Medulla oblongata (tissue), 1 donor: Measurements from ENCODE around the gene CC2D1A.
A peak's percentile ranks its signal among the peaks of the same experiment; 100 is the strongest.
"Not testable (repeated sequence)": the region's sequence is repeated elsewhere in the genome, so short reads cannot be mapped to it uniquely, and the experiment has no call there.

Experiments
- DNase-seq: peaks from one replicate; pipeline ENCODE4 v3.0.0-alpha.2; 2015; ENCODE audit errors: extremely low spot score

The CC2D1A gene

DNA sequence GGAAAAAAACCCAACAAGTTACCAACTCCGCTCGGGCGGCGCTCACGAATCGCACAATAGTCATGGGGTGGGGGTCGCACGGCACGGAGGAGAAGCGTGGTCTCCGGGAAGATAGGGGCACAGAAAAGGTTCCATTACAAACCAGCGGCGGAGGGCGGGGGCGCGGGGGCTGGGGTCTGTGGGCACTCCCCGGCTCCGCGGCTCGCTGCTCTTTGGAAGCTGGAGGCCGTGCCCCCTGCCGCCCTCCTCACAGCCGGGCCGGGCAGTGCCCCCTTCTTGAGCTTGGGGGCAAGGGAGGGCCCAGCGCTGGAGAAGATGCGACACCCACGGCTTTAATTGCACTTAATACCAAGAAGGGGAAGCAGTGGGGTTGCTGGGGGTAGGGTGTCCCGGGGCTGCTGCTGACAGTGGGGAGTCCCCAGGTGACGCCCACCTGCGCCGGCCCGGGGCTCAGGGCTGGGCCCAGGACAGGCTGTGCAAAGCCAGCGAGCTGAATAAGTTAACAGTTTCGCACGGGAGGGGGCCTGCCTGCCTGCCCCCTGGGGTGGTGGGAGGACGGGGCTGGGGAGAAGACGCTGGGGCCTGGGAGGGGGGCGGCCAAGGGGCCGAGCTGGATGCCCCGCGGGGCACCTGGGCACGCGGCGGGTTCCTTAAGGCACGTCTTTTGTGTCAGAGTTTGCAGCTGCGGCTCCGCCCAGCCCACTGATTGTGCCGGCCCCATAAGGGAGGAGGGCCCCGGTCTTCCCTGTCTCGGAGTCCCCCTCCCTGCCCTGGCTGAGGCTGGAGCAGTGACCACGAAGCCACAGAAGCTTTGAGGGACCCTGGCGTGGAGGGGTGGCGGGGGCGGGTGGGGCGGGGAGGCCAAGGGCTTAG lies 56.1 kb downstream of the CC2D1A start:
- DNase-seq, result no peak

DNA sequence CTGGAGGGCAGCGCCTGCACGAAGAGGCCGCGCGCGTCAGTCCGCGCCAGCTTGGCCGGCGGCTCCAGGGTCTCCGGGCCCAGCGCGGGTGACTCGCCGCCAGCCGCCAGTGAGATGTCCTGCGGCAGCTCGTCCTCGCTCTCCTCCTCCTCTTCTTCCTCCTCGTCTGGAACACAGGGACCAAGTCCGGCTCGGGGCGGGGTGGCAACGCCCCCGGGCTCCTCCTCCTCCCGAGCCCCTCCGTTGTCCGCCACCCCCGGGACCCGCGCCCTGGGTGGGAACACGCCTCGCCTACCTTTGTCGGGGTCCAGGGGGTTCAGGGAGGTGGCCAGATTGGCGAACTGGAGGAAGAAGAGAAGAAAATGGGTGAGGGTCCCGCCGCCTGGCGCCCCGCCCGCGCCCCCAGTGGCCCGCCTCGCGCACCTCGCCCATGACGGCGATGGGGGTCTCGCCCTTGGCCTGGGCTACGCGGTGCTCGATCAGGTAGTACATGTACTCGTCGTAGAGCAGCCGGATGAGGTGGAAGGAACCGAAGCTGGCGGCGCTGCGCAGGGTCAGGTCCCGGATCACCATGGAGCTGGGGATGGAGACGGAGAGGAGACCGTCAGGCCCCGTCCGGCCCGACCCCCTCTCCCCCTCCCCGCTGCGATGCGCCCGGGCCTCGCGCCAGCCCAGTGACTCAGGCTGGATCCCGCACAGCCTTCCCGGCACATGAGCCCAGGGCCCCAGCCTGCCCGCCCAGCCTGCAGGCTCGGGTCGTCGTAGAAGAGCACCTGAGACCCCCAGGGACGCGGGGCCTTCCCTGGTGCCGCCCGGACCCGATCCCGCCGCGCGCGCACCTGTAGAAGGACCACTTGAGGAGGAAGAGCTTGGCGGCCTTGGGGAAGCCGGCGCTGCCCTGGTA lies 57.0 kb downstream of the CC2D1A start:
- DNase-seq, result no peak

DNA sequence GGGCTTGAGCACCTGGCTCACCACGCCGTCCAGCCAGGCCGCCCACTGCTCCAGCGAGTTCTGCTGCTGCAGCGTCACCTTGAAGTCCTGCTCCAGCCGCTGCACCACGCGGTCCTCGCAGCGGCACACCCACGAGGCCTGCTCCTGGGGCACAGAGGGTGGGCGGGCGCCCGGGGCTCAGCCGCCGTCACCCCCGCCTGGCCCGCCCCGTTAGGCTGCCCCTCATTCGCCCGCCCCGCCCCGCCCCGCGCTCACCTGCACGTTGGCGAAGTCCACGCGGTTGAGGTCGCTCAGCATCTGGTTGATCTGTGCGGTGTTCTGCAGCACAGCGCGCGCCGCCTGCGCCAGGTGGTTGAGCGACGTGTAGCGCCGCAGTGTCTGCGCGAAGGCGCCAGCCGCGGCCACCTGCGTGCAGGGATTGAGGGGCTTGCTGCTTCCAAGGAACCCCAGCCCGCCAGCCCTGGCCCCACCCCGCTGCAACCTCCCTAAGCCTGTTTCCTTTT lies 57.7 kb downstream of the CC2D1A start:
- DNase-seq, result no peak

DNA sequence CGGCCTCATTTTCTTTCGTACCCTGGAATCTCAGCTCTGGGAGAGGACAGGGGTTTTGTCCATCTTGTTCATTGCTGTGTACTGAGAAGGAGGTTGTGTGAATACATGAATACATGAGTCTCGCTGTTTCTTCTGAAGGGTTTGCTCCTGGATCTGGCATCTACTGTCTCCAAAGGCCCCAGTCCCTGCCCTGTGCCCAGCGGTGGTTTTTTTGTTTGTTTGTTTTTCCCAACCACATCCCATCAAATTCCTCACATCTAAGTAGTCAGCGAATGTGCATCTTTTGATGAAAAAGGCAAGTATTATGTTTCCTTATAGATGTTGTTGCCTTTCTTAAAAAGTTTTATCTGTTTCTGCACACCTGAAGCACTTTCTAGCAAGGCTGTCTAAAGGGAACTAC lies 58.8 kb downstream of the CC2D1A start:
- no peak for DNase-seq

DNA sequence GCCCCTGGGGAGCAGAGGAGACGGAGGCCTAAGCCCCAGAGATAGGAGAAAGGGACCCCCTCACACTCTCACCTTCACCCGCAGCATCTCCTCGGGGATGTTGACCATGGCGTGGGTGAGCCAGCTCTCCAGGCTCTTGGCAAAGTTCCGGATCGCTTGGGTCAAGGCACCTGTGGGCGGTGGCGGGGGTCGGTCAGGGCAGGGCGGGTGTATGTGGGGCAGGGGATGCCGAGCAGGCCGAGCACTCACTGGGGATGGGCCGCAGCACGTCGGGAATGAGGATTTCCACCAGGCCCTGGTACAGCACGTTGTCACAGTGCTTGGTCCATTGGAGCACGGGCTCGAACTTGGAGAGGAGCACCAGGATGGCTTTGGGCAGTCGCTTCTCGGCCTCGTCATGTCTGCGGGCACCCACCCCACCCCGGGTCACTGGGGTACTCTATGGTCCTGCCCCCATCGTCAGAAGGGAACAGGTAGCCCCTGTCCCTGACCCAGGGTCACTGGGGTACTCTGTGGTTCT lies 59.4 kb downstream of the CC2D1A start:
- no peak for DNase-seq

DNA sequence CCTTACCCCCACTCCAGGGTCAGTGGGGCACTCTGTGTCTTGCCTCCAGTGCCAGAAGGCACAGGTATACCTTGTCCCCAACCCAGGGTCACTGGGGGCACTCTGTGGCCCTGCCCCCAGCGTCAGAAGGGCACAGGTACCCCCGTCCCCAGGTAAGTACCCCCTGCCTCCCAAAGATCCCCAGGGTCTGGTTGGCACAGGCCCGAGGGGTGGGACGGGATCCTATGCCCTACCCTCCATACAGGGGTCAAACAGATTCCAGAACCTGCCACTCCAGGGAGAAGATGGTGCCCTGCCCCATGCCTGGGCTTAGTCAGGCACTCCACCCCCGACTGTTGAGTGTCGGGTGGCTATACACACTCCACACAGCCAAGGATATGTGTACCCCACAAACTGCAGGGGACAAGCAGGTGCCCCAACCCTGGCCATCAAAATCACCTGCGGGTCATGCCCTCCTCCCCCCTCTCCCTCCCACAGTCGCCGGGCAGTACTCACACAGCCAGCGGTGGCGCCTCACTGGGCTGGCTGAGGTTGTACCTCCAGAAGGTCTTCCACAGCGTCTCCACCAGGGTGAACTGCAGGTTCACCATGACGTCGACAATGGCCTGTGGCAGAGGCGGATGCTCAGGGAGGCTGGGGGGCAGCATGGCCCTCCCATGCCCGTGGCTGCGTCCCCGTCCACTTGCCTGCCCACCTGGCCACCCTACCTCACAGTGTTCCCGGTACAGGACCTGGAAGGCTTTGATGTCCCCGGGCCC lies 60.1 kb downstream of the CC2D1A start:
- no peak for DNase-seq

DNA sequence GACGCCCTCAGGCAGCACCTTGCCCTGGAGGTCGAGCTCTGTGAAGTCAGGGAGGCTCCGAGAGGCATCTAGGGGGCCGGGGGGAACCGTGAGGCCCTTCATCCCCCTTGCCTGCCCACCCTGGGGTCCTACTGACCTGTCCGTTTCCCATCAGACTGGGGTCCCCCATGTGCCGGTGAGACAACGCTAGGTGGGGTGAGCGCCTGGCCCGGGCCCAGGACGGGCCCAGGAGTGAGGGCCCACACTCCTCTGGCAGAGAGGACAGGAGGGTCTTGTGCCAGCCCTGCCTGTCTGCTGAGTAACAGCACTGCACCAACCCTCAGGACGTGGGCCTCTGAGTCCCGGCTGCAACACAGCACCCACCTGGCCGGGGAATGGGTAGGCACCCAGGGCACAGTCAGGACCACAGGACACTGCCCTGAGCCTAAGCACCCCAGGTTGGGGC lies 60.7 kb downstream of the CC2D1A start:
- no peak for DNase-seq

DNA sequence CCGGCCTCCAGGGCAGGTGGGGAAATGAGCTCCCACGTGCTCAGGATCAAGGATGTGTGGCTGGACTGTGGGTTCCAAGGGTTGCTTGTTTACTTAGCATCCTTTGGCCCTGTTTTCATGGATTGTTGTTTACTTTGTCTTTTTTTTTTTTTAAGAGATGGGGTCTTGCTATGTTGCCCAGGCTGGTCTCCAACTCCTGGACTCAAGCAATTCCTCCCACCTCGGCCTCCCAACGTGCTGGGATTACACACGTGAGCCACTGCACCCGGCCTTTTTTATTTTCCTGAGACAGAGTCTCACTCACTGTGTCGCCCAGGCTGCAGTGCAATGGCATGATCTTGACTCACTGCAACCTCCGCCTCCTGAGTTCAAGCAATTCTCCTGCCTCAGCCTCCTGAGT lies 61.2 kb downstream of the CC2D1A start:
- not testable (repeated sequence) for DNase-seq

DNA sequence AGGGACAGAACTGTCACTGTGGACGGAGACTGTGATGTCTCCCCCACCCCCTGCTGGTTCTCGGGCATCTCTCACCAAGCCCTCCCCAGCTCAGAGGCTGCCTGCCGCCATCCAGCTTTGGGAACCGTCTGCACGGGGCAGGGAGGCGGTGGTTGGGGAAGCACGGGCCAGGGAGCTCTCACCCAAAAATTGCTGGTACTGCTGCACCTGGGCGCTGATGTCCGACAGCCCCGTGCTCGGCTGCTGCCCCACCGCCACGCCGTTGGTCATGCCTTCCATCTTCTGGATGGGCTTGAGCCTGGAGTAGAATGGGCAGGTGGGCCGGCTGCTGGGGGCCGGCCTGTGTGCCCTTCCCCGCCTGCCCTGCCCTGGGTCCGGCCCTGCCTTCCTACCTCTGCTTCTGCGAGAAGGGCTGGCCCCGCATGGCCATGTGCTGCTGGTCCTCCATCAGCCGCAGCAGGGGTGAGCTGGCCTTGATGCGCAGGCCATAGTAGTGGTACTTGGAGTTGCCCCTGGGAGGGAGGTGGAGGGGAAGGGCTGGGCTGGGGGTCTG lies 62.5 kb downstream of the CC2D1A start:
- no peak for DNase-seq

DNA sequence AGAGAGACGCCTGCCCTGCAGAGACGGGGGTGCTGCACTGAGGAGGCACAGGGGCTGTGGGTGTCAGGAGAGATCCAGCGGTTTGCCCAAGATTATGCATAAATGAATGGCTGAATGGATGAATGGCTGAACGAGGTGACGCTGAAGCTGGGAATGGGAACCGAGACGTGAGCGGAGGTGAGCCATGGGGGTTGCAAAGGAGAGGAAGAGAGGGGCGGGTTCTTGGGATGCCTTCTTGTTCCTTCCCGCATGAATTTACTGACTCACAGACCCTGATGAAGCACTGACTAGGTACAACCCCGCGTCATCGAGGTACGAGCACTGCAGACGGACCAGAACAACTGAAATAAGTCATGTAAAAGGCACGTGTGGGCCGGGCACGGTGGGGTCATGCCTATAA lies 63.0 kb downstream of the CC2D1A start:
- no peak for DNase-seq

DNA sequence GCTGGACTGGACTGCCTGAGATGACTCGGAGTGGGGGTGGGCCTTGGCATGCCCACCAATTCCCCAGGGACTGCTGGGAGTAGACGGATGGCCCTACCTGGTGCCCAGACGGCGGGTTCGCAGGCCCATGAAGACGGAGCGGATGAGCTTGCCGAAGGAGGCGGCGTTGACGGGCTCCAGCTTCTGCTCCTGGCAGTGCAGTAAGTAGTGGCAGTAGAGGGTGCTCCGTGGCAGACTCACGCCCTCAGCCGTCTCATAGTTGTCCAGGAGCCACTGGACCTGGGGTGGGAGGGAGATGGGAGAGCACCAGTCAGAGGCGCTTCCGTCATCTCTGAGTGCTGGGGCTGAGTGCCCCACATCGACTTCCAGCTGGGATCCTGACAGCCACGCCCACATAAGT lies 63.9 kb downstream of the CC2D1A start:
- no peak for DNase-seq

DNA sequence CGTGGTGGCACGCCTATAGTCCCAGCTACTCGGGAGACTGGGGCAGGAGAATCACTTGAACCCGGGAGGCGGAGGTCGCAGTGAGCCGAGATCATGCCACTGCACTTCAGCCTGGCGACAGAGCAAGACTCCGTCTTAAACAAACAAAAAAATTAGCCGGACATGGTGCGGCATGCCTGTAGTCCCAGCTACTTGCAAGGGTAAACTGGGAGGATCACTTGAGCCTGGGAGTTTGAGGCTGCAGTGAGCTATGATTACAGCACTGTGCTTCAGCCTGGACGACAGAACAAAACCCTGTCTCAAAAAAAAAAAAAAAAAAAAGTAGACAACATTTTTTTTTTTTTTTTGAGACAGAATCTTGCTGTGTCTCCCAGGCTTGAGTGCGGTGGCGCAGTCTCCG lies 65.9 kb downstream of the CC2D1A start:
- not testable (repeated sequence) for DNase-seq

DNA sequence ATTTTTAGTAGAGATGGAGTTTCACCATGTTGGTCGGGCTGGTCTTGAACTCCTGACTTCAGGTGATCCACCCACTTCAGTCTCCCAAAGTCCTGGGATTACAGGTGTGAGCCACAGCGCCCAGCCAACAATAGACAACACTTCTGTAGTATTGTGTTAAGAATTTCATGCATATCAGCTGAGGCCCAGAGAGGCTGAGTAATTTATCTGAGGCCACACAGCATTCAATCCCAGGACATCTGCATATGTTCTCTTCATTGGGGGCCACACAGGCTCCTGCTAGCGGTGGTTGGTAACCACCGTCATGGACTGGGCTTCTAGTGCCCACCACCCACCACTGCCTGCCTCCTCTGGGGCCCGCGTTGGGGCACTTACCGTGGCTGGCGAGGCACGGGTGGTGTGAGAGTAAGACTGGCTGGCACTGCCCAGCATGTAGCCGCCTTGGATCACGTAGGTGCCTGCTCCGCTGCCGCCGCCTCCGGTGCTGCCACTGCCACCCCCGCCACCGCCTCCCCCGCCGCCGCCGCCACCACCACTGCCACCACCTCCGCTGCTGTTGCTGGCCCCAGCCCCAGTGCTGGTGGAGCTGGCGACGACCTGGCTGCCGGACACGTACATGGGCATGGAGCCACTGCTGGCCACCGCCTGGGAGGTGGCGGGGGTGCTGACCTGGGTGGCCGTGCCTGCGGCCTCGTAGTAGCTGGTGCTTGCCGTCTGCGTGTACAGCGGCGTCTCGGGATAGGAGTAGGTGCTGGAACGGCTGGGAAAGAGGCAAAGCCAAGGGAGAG lies 66.6 kb downstream of the CC2D1A start:
- DNase-seq, result no peak

DNA sequence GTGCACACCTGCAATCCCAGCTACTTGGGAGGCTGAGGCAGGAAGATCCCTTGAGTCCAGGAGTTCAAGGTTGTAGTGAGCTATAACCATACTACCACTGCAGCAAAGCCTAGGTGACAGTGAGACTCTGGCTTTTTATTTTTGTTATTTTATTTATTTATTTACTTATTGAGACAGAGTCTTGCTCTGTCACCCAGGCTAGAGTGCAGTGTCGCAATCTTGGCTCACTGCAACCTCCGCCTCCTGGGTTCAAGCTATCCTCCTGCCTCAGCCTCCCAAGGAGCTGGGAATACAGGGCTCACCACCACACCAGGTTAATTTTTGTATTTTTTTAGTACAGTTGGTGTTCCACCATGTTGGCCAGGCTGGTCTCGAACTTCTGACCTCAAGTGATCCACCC lies 67.5 kb downstream of the CC2D1A start:
- not testable (repeated sequence) for DNase-seq

DNA sequence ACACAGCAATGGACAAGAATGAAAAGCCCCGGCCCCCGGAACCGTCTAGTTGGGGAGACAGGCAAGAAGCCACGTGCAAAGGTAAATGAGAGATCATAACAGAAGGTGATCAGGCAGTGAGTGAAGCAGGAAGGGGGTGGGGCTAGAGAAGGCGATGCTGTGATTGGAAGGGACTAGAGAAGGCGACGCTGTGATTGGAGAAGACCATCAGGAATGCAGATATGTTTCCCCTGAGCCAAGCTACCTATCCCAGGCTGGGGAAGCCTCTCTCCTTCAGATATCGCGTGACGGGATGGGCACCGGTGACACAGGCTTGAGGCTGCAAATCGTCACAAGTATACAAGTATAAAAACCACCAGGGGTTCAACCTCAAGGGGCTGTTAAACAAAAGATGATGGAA lies 68.1 kb downstream of the CC2D1A start:
- DNase-seq, result no peak

DNA sequence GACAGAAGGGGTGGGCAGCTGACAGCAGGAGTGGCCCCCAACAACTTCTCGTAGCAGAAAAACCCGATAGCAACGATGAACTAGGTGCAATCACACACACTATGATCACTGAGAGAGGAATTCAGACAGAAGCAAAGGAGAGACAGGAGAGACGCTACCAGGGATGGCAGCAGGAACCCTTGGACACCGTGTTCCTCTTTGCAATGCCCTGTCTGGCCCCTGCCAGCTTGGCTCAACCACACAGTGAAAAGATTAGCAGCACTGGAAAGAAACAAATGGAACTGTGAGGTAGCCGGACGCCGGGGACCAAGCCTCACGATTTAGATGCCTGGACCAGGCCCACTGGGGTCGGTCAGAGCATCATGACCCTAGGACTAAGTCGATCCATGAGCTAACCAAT lies 69.9 kb downstream of the CC2D1A start:
- no peak for DNase-seq

DNA sequence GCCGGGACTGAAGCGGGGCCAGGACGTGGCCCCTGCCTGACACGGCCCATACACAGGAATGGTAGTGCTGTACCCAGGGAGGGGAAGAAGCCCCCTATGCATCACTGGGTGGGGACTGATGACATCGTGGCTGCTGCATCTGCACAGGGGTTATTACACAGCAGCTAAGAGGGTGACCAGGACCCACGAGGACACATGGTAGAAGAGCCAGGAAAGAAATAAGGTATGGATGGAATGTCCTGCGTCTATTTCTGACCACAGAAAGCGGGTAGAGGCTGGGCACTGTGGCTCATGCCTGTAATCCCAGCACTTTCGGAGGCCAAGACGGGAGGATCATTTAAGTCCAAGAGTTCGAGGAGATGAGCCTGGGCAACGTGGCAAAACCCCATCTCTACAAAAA lies 70.4 kb downstream of the CC2D1A start:
- no peak for DNase-seq

DNA sequence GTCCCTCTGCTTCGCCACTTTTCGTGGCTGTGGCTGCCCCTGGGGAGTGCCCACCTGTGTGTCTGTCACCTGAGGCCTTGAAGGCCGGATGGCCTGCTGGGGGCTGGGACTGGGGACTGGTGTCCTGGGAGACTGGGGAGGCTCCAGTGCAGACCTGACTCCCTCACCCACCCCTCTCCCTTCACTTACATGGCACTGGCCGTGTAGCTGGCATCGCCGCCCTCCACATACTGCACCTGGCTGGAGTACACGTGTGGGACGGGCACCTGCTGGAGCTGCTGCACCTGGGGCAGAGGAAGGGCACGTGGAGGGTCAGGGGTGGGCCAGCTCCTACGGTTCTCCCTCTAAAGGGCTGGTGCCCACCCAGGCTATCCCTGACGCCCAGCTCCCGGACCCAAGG lies 71.8 kb downstream of the CC2D1A start:
- DNase-seq, result no peak

DNA sequence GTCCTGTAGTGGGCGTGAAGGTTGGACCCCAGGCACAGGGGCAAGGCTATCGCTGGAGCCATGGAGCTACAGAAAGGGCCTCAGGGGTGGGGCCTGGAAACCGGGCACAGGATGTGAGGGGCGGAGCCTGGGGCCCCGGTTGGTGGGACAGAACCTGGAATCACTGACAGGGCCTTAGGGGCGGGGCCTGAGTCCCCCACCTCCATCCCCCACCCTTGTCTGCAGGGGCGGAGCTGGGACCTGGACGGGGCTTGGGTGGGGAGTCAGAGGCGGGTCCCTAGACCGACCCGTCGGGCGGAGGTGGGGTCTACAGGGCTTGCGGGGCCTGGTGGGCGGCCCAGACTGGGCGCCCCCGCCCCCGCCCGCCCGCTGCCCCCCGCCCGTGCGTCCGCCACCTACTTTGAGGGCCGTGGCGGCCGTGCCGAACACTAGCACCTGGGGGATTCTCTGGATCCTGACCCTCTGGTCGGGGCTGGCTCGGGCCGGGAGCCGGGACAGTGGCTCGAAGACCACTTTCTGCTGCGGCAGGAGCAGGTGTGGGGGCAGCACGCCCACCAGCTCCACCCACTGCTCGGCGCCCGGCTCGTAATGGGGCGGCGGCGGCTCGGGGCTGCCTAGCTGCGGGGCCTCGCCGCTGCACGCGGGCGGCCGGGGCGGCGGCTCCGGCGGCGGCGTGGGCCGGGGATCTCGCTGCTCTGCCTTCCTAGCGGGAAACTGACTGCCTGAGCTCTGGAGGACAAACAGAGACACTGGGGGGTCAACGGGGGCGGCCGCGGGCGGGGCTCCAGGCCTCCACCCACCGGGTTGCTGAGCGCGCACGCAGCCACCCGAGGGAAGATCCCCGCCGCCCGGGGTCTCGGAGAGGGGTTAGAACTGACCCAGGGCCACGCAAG lies 72.6 kb downstream of the CC2D1A start:
- peak; percentile 69 for DNase-seq

DNA sequence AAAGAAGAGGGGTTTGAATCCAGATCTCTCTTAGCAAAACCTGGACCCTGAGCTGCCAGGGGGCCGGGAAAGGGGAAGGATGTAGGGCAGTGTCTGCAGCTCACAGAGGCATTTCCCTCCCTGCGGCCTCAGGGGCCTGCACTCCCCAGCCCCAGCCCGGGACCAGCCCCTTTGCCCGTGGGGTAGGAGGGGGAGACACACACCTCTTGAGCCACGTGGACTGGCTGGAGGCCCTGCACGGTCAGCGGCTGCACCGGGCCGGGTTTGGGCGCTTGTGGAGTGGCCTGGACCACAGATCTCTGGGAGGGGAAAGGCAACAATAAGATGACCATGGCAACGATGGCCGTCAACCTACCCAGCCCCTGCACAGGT lies 73.2 kb downstream of the CC2D1A start:
- no peak for DNase-seq
